ENCODE data around the gene TP53BP2.
"Not testable (repeated sequence)": the region's sequence is repeated elsewhere in the genome, so short reads cannot be mapped to it uniquely, and the experiment has no call there.

TP53BP2 gene

DNA sequence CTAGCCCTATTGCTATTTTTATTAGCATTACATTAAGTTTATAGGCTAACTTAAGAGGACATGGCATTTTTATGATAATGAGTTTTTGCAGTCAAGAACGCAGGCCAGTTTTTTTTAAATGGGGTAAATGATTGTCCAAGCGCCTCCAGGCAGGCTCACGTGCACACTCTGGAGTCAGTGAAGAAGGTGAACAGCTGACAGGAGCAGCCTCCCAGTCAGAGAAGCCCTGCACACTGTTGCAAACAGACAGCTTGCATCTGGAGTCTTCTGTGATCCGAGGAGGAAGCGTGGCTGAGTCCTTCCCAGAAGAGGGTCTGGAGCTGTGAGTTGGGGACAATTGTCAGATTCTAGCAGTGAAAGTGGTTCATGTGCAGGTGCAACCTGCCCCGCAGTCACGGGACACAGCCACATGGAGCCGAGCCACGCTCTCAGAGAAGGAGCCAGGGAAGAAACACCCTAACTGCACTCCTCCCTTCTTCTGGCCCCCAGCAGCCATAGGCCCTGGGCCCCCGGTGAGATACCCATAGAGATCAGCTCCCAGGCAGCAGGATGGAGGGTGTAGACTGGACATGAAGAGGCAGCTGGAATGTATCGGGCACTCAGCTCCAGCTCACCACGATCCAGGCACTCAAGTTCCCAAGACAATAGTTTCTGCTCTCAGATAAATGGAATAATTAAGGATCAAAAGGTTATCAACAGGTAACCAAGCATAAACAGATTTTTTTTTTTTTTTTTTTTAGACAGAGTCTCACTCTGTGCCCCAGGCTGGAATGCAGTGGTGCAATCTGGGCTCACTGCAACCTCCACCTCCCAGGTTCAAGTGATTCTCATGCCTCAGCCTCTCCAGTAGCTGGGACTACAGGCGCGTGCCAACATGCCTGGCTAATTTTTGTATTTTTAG, 107.0 kb downstream of the TP53BP2 start:
- DNase-seq = peak; percentile 69

DNA sequence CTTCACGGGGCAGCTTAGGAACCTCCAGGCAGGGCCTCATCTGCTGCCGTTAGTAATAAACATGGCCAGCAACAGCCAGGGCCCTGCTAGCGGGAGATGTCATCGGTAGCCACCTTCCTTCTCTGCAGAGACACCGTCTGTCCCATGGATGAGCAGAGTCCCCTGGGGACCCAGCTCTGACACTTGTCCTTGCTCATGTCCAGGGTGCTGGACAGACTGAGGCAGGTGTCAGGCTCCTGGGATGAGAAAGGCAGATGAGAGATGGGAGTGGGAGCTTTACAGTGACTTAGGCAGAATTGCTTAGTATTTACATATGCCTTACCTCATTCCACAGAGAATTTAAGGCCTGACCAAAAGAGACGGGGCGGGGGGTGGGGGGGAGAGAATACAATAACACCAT, 108.4 kb downstream of the TP53BP2 start:
- no peak for DNase-seq

DNA sequence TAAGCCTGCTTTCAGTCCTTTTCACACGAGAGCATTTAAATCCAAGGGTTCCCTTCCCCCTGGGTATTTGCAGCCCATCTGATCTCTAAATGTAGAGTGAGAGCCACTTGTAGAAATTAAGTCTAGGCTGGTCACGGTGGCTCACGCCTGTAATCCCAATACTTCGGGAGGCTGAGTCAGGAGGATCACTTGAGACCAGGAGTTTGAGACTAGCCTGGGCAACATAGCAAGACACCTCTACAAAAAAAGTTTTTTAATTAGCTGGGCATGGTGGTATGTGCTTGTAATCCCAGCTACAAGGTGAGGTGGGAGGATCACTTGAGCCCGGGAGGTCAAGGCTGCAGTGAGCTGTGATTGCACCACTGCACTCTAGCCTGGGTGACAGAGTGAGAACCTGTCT, 109.1 kb downstream of the TP53BP2 start:
- DNase-seq = not testable (repeated sequence)

DNA sequence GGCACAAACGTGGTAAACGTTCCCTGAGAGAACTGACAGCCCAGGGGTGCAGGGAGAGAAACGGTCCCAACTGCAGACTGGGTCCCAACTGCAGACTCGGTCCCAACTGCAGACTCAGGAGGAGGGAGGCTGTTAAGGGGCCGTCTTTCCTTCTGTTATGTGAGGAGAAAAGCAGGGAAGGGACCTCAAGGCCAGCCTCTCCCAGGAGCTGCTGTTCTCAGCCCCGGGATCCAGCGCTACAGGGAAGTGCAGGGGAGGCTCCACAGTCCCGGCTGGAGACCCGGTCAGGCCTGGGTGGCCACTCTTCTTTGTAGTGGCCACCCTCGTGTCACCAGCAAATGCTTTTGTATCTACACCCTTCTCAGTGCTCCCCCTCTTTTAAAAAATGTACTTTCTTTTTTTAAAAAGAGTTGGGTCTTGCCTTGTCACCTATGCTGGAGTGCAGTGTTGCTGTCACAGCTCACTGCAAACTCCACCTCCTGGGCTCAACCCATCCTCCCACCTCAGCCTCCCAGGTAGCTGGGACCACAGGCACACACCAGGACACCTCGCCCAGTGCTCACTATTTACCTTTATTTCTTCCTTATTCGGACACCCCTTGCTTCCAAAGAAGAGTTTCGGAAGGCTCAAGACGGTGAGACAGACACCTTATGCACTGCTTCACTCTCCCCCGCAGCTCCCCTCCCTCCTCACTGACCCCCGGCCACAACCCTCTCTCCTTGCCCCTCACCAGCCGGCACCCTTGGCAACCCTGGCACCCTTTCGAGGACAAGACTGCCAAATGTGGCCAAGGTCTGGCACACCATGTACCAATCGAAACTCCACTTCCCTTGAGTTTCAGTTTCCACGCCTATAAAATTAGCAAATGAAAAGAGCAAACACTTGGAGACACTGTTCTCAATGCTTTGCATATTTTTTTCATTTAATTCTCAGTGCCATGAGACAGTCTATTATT, 111.6 kb downstream of the TP53BP2 start:
- no peak for DNase-seq

DNA sequence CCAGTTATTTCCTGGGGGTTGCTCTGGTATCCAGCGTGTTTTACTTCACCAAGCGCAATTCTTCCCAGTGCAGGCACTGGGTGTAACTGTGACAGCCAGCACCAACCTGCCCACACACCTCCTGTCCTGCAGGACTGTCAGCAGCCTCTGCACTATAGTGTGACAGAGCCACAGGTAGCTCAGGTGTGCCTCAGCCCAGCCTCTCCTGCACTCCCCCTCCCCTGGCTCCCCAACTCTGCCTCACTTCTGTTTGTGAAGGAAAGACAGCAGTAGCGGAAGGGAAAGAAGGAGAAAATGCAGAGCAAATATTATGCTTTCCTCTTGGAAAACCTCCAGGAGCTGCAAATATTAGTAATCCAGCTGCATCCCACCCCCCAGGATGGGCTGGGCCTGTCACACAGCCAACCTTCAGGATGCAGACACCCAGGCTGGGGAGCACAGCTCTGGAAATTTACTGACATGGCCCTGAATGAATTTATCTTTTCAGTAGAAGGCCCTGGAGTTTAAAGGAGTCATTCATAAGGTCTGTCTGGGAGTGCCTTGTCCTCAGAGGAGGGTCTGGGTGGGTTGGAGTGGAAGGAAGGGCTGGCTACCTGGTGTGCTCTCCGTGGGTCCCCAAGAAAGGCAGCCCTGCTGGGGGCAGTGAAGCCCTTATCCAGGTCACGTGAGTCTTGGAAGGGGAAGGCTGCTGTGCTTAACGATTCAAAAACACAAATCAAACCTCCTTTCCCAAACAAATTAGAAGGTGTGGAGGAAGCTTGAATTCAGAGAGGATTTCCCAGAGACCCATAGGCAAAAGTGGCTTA, 112.6 kb downstream of the TP53BP2 start:
- no peak for DNase-seq

DNA sequence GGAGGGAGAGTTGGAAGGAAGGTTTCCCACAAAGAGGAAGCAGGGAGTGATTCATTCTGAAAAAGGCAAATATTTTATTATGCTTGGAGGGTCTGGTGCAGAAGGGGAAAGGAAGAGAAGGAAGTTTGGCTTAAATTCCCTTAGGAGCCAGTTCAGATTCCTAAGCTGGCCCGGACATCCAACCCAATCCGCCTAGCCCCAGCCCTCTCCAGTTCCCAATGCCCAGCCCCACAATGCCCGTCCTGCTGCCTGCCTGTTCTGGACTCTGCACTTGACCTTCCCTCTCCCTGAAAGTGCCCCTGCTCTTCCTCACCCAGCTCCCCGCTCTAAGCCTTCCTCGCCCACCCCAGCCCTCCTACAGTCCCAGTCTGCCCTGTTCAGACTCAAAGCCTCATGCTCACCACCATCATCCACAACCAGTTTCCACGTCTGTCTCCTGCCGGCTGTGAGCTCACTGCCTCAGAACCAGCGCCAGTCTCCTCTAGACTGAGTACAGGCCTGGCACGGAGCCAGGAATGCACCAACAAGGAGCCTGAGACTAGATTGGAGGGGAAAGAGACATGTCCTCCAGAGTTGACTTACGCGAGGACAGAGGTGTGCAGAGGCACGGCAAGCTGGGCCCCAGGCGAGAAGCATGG, 114.5 kb downstream of the TP53BP2 start:
- DNase-seq = peak; percentile 57

DNA sequence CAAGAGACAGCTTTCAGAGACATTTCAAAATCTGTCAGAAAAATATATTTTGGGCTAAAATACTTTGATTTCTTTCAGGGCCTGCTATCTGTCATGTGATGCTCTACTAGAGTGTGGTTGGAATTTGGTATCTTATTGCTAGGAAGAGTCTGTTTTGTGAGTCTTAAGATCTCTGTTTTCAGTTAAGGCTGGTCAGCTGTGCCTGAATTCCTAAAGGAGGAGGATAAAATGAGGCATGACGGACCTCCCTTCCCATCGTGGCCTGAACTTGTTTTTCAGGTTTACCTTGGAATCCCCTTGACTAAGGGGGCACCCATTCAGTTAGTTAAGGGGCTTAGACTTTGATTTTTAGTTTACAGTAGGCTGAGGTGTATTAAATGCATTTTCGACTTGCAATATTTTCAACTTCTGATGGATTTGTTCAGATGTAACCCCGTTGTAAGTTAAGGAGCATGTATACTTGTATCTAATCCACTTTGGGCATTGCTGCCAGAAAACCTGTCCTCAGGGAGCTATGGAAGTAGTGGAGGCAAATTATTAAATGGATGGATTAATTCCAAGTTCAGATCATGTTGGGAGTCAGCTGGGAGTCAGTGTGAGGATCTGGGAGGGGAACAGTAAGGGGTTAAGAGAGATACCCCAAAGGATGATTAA, 115.1 kb downstream of the TP53BP2 start:
- peak; percentile 69 for DNase-seq

DNA sequence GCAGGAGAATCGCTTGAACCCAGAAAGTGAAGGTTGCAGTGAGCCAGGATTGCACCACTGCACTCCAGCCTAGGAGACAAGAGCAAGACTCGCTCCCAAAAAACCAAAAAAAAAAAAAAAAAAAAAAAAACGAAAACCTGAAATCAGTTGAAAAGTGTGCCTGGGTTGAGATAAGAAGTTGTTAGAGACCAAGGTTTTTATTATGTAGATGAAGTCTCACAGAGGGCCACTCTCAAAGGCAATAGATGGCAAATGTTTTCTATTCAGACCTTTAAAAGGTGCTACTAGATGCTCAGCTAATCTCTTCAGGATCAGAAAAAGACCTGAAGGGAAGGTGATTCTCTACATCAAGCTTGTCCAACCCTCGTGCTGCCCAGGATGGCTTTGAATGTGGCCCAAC, 115.8 kb downstream of the TP53BP2 start:
- DNase-seq = no peak

Measured in DMS79 (cell line).